Measurements from ENCODE around the gene MINPP1. TPM values are rescaled to one million over a fixed set of nuclear protein-coding genes. Genes with fewer than 3 reads are reported as not detected.
"Not testable (repeated sequence)": the region's sequence is repeated elsewhere in the genome, so short reads cannot be mapped to it uniquely, and the experiment has no call there.

The MINPP1 gene
- total and polyA plus RNA-seq, 2 experiments from 2014 or later: 21.7 to 24.0 TPM

DNA sequence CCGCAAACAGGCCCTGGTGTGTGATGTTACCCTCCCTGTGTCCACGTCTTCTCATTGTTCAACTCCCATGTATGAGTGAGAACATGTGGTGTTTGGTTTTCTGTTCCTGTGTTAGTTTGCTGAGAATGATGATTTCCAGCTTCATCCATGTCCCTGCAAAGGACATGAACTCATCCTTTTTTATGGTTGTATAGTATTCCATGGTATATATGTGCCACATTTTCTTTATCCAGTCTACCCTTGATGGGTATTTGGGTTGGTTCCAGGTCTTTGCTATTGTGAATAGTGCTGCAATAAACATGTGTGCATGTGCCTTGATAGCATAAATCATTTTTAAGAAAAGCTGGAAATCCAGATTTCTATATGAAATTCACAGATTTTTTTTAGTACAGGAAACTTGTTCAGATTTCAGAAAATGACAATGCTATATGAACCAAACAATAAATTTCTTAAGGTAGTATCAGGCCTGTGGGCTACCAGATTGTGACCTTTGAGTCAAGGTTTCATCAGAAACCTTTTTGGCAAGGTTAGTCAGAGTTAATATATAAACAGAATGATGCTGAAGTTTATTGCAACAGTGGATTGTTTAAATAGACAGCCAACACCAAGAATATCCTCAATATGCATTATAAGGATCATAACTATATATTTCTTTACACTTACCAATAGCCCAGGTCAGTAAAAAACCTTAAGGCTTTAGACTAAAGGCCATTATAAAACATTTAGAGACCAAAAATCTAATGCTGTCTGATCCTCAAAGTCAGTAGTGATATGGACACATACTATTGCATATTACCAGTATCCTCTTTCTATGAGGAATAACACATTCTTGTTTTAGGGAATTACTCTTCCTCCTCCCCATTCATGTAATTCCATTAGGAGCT is 86.3 kb downstream of the MINPP1 start:
- H3K27ac ChIP-seq: no peak overlapping the region
- no peaks in the 10 kb centered on the region for H3K27me3 ChIP-seq
- no peak overlapping the region for H3K4me3 ChIP-seq
- no peaks in the 10 kb centered on the region for H3K9me3 ChIP-seq (ENCODE audit: low read depth)
- no peaks in the 10 kb centered on the region for H3K4me1 ChIP-seq (ENCODE audit: low read depth)
- TF ChIP-seq, protein P1, sequence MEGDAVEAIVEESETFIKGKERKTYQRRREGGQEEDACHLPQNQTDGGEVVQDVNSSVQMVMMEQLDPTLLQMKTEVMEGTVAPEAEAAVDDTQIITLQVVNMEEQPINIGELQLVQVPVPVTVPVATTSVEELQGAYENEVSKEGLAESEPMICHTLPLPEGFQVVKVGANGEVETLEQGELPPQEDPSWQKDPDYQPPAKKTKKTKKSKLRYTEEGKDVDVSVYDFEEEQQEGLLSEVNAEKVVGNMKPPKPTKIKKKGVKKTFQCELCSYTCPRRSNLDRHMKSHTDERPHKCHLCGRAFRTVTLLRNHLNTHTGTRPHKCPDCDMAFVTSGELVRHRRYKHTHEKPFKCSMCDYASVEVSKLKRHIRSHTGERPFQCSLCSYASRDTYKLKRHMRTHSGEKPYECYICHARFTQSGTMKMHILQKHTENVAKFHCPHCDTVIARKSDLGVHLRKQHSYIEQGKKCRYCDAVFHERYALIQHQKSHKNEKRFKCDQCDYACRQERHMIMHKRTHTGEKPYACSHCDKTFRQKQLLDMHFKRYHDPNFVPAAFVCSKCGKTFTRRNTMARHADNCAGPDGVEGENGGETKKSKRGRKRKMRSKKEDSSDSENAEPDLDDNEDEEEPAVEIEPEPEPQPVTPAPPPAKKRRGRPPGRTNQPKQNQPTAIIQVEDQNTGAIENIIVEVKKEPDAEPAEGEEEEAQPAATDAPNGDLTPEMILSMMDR (IDR thresholded peaks at IDR 0.05; ENCODE audit: low read depth, low read length): no peak
- H3K36me3 ChIP-seq: no peaks in the 10 kb centered on the region
- no peak for DNase-seq (ENCODE audit: low read depth in 1 of 2, low spot score in 1 of 2)

DNA sequence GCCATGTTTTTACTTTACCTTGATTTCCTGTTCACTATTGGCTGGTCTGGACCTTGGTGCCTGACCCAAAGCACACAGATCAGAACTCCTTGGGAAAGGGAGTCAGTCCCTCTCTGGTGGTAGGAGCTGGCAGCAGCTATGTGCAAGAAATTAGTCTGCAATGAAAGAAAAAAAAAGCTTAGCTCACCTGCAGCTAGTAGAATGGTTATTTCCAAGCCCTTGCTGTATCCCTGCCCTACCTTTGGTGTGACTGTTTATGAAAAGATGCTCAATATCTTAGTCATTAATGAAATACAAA is 86.8 kb downstream of the MINPP1 start:
- Histone ChIP-seq H3K4me3 (no peak overlapping the region), H3K27me3 (no peaks in the 10 kb centered on the region), H3K9me3 (ENCODE audit: low read depth) (no peaks in the 10 kb centered on the region), H3K4me1 (ENCODE audit: low read depth) (no peaks in the 10 kb centered on the region), H3K27ac (no peak overlapping the region), H3K36me3 (no peaks in the 10 kb centered on the region)
- no peak for DNase-seq (ENCODE audit: low read depth in 1 of 2, low spot score in 1 of 2)
- TF ChIP-seq, protein P1 (IDR thresholded peaks at IDR 0.05; ENCODE audit: low read depth, low read length): no peak

DNA sequence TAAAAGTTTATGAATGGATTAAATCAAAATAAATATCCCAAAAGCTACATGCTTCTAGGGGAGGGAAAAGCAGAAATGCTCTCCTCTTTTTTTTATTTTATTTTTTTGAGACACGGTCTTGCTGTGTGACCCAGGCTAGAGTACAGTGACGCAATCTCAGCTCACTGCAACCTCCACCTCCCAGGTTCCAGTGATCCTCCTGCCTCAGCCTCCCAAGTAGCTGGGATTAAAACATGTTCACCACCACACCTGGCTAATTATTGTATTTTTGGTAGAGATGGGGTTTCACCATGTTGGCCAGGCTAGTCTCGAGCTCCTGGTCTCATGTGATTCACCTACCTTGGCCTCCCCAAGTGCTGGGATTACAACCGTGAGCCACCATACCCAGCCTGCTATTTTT is 88.2 kb downstream of the MINPP1 start:
- DNase-seq (ENCODE audit: low read depth in 1 of 2, low spot score in 1 of 2); H3K27ac ChIP-seq; H3K36me3 ChIP-seq; H3K4me3 ChIP-seq; H3K27me3 ChIP-seq; H3K9me3 ChIP-seq (ENCODE audit: low read depth); H3K4me1 ChIP-seq (ENCODE audit: low read depth): not testable (repeated sequence)

DNA sequence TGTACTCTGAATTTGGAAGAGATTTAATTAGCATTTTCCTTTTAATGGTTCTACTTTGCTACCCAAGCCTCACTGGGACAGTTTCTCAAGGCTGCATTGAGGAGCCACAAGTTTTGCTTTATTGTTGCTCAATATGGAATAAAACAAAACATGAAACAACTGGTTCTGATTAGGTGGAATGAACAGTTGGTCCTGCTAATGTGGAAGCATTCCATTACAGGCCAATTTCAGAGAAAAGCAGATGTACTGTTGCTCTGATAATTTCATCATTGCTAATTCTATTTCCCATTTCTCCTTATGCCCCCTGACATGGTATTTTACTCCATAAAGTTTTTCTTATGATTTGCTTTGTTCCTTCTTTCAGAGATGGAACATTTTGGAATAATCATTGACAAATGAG is 89.0 kb downstream of the MINPP1 start:
- no peak overlapping the region for H3K4me3 ChIP-seq
- H3K9me3 ChIP-seq (ENCODE audit: low read depth): no peaks in the 10 kb centered on the region
- no peaks in the 10 kb centered on the region for H3K4me1 ChIP-seq (ENCODE audit: low read depth)
- no peak overlapping the region for H3K27ac ChIP-seq
- peak in 1 of 2 donors; percentile 29 for DNase-seq (ENCODE audit: low read depth in 1 of 2, low spot score in 1 of 2)
- H3K27me3 ChIP-seq: no peaks in the 10 kb centered on the region
- TF ChIP-seq, protein P1 (IDR thresholded peaks at IDR 0.05; ENCODE audit: low read depth, low read length): no peak
- no peaks in the 10 kb centered on the region for H3K36me3 ChIP-seq

DNA sequence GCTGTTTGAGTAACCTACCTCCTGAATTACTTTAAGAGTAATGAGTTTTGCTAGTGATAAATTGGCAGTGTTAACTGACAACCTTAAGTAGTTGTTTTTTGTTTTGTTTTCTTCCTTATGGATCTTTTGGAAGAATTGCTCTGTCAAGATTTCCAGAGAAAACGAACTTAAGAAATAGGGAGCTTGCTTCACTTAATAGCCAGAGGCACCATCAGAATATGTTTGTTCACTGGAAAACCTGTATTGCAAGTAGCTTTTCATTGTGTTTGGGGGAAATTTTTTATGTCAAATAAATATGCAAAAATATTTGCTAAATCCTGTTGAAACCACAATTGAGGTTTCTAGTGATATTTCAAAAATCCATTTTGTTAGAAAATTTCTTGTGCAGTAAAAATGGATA is 89.5 kb downstream of the MINPP1 start:
- Histone ChIP-seq H3K4me3 (no peak overlapping the region), H3K27me3 (no peaks in the 10 kb centered on the region), H3K4me1 (ENCODE audit: low read depth) (no peaks in the 10 kb centered on the region), H3K36me3 (no peaks in the 10 kb centered on the region), H3K27ac (no peak overlapping the region), H3K9me3 (ENCODE audit: low read depth) (no peaks in the 10 kb centered on the region)
- TF ChIP-seq, protein P1 (IDR thresholded peaks at IDR 0.05; ENCODE audit: low read depth, low read length): no peak
- no peak for DNase-seq (ENCODE audit: low read depth in 1 of 2, low spot score in 1 of 2)

DNA sequence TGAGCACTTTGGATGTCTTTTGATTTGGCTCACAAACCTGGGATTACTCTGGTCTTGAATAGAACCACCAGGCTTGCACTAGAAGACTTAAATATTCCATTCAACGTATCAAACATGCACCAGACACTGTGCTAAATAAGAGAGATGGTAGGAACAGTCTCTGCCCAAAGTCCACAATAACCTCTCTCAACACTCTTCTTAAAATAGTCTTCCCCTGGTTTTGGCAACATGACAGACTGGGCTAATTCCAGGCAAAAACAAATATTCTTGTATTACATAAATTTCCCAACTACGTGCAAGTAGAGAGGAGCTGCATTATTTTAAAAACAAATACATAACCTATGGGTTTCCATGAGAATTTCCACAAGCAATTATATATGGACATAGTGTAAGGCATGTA is 90.2 kb downstream of the MINPP1 start:
- Histone ChIP-seq H3K9me3 (ENCODE audit: low read depth) (no peaks in the 10 kb centered on the region), H3K4me1 (ENCODE audit: low read depth) (no peaks in the 10 kb centered on the region), H3K27ac (no peak overlapping the region), H3K4me3 (no peak overlapping the region), H3K36me3 (no peaks in the 10 kb centered on the region), H3K27me3 (no peaks in the 10 kb centered on the region)
- DNase-seq (ENCODE audit: low read depth in 1 of 2, low spot score in 1 of 2): peak in 1 of 2 donors; percentile 33
- TF ChIP-seq, protein P1 (IDR thresholded peaks at IDR 0.05; ENCODE audit: low read depth, low read length): no peak

Data from cardiac muscle cell (in vitro differentiated cells and primary cell).